Endothelial cell of umbilical vein (primary cell): ENCODE measurements around the gene RANBP17. TPM values are rescaled to one million over a fixed set of nuclear protein-coding genes. Genes with fewer than 3 reads are reported as not detected.

Source experiments
- BruUV-seq: library from RNA; stranded (reverse); fragments of 400-500 nt; replicated peaks from 2 replicates; lab custom pipeline; 2021; lab: Mats Ljungman, UMichigan
- CTCF ChIA-PET: fragments of 300-600, 350-600 bp; sonication (Branson Sonifier 250); formaldehyde crosslinking; loops from one replicate; lab custom pipeline; 2021; ENCODE audit warnings: antibody characterized with exemption, inconsistent platforms; lab: Charles Lee
- POLR2A ChIA-PET: fragments of 300-600, 350-600 bp; sonication (Branson Sonifier 250); formaldehyde crosslinking; loops from one replicate; lab custom pipeline; 2021; ENCODE audit warnings: antibody characterized with exemption, inconsistent platforms; lab: Charles Lee
- DNase-seq: peaks from one replicate; pipeline ENCODE4 v3.0.0-alpha.2; 2011; ENCODE audit warnings: low read depth, low spot score
- FAIRE-seq: peaks from 2 replicates; lab custom pipeline; 2011; peaks lifted over from hg19 to GRCh38; lab: Jason Lieb, UNC
- H2AFZ ChIP-seq: 2 replicates; pipeline ENCODE4 v1.6.0; 2012; ENCODE audit warnings: low read depth, low read length, control low read depth, inconsistent platforms
- H3K27ac ChIP-seq: 2 replicates; pipeline ENCODE4 v1.5.1; 2011; ENCODE audit warnings: low read depth, mild to moderate bottlenecking, control low read depth, low read length, moderate library complexity; ENCODE audit not compliant: insufficient read depth
- H3K27me3 ChIP-seq, 2 experiments: 2 replicates each; pipeline versions ENCODE4 v1.6.0 to v1.6.1; 2011; ENCODE audit warnings: low read length in 2 of 2, mixed read lengths in 1 of 2; ENCODE audit not compliant: control insufficient read depth in 2 of 2, insufficient read depth in 2 of 2
- H3K36me3 ChIP-seq, 2 experiments: 2 replicates in 1 of 2; 3 replicates in 1 of 2; pipeline ENCODE4 v1.5.1; 2011; ENCODE audit warnings: low read length in 2 of 2, mild to moderate bottlenecking in 1 of 2, moderate library complexity in 1 of 2; ENCODE audit not compliant: control insufficient read depth in 2 of 2, insufficient read depth in 2 of 2; ENCODE audit errors: extremely low read depth in 1 of 2
- H3K4me1 ChIP-seq: 3 replicates; pipeline ENCODE4 v1.5.1; 2011; ENCODE audit warnings: mild to moderate bottlenecking, low read length; ENCODE audit not compliant: control insufficient read depth, insufficient read depth; ENCODE audit errors: extremely low read depth
- H3K4me2 ChIP-seq: 2 replicates; pipeline ENCODE4 v1.6.1; 2011; ENCODE audit warnings: low read length, control low read depth, mixed read lengths; ENCODE audit not compliant: insufficient read depth
- H3K4me3 ChIP-seq, 3 experiments: fragments of 200-600 bp in 1 of 3; sonication (generic), shearing (Covaris generic) in 1 of 3; replicated peaks in 1 of 3; 2 replicates each; pipeline ENCODE4 v1.5.1; 2011 to 2016; ENCODE audit warnings: control low read depth in 3 of 3, low read length in 3 of 3, mild to moderate bottlenecking in 2 of 3, inconsistent platforms in 1 of 3, low read depth in 1 of 3, moderate library complexity in 1 of 3; ENCODE audit not compliant: insufficient read depth in 1 of 3
- H3K79me2 ChIP-seq: 2 replicates; pipeline ENCODE4 v1.6.0; 2012; ENCODE audit warnings: low read length, inconsistent platforms; ENCODE audit not compliant: control insufficient read depth, insufficient read depth
- H3K9ac ChIP-seq: replicated peaks from 2 replicates; pipeline ENCODE3; 2011; ENCODE audit warnings: low read length, control low read depth; ENCODE audit not compliant: insufficient read depth; ENCODE audit errors: extremely low read depth
- H3K9me1 ChIP-seq: replicated peaks from 3 replicates; pipeline ENCODE4 v1.6.0; 2011; ENCODE audit warnings: mild to moderate bottlenecking, low read length; ENCODE audit not compliant: control insufficient read depth, insufficient read depth; ENCODE audit errors: extremely low read depth
- H3K9me3 ChIP-seq: replicated peaks from 2 replicates; pipeline ENCODE4 v1.5.1; 2012; ENCODE audit warnings: low read length, inconsistent platforms; ENCODE audit not compliant: control insufficient read depth, insufficient read depth
- H4K20me1 ChIP-seq: replicated peaks from 2 replicates; pipeline ENCODE3; 2011; ENCODE audit warnings: mild to moderate bottlenecking, low read length; ENCODE audit not compliant: control insufficient read depth, insufficient read depth; ENCODE audit errors: extremely low read depth
- CTCF ChIP-seq, 2 donors: IDR thresholded peaks; 1 replicate in 1 of 2; 2 replicates in 1 of 2; pipeline ENCODE4 v1.5.1; 2011; ENCODE audit warnings: low read length in 2 of 2, mild to moderate bottlenecking in 2 of 2, moderate library complexity in 2 of 2, control low read depth in 1 of 2, inconsistent platforms in 1 of 2, low read depth in 1 of 2; ENCODE audit not compliant: insufficient read depth in 1 of 2; ENCODE audit errors: extremely low read depth in 1 of 2
- EZH2 ChIP-seq: IDR thresholded peaks from 2 replicates; pipeline ENCODE4 v1.6.1; 2012; ENCODE audit warnings: borderline replicate concordance, low read depth, mild to moderate bottlenecking, moderate library complexity, low read length, inconsistent platforms; ENCODE audit not compliant: severe bottlenecking
- FOS ChIP-seq: IDR thresholded peaks from 2 replicates; pipeline ENCODE4 v1.6.1; 2011; ENCODE audit warnings: mild to moderate bottlenecking, low read length, moderate library complexity, borderline replicate concordance; ENCODE audit not compliant: insufficient read depth
- GATA2 ChIP-seq: IDR thresholded peaks from 2 replicates; pipeline ENCODE4 v1.7.0; 2011; ENCODE audit warnings: low read depth, mild to moderate bottlenecking, moderate library complexity, mixed read lengths, low read length; ENCODE audit not compliant: insufficient read length, insufficient read depth
- JUN ChIP-seq: IDR thresholded peaks from 2 replicates; pipeline ENCODE4 v1.6.1; 2011; ENCODE audit warnings: borderline replicate concordance, low read depth; ENCODE audit not compliant: insufficient read length, insufficient read depth
- MAX ChIP-seq: IDR thresholded peaks from 2 replicates; pipeline ENCODE4 v1.6.1; 2011; ENCODE audit not compliant: insufficient read depth, insufficient read length
- MYC ChIP-seq: IDR thresholded peaks from one replicate; pipeline ENCODE4 v1.6.1; 2011; ENCODE audit warnings: mild to moderate bottlenecking, low read depth, low read length
- POLR2A ChIP-seq: IDR thresholded peaks from 2 replicates; pipeline ENCODE4 v1.6.1; 2012; ENCODE audit warnings: low read depth, mild to moderate bottlenecking, control low read depth, low read length
- POLR2AphosphoS5 ChIP-seq: IDR thresholded peaks from 2 replicates; pipeline ENCODE4 v1.6.1; 2012; ENCODE audit warnings: low read depth, mild to moderate bottlenecking, control low read depth, low read length, moderate library complexity; ENCODE audit not compliant: insufficient read depth
- dilution Hi-C: fragments of 300-500 bp; cut with MboI; formaldehyde crosslinking; loops from one replicate; pipeline ENCODE4 v1.15.0; 2019; ENCODE audit warnings: low sequenced_read_pairs; ENCODE audit not compliant: extremely low pct_ligation_motif_present
- intact Hi-C: fragments of 100-400 bp; cut with micrococcal nuclease; formaldehyde crosslinking; loops from one replicate; pipeline ENCODE4 v1.10.0; 2022
- polyA plus RNA-seq, 4 experiments: library from polyadenylated mRNA; depleted of rRNA in 3 of 4; stranded (reverse) in 3 of 4; unstranded in 1 of 4; fragments of >200 nt; gene quantifications; 2 replicates each; pipeline versions ENCODE4 v1.2.1 to v1.2.3, GENCODE V29; 2011 to 2012; ENCODE audit warnings: missing spikeins in 1 of 4
- total RNA-seq: library from RNA; stranded (reverse); gene quantifications from 2 replicates; pipeline ENCODE4 v1.2.3, GENCODE V29; 2021

Gene RANBP17
- total and polyA plus RNA-seq, 2 donors (not counting 3 experiments of a cell fraction or from before 2014, with no cell fraction given), result 5.6 to 13.6 TPM

- H3K9ac ChIP-seq, result no peak overlapping the region
- intact Hi-C loops (no loop called here), dilution Hi-C loops (no loop called here)
- H2AFZ ChIP-seq, result no peak overlapping the region
- TF ChIP-seq GATA2, result no peak
- TF ChIP-seq MAX, result no peak
- no peak for TF ChIP-seq JUN
- TF ChIP-seq CTCF (IDR thresholded peaks at IDR 0.05; ENCODE audit: extremely low read depth in 1 of 2, insufficient read depth in 1 of 2, low read depth in 1 of 2, low read length in 2 of 2), result no peak
- H3K4me2 ChIP-seq, result no peak overlapping the region
- H3K4me3 ChIP-seq, result no peak overlapping the region
- H3K36me3 ChIP-seq, result no peaks in the 10 kb centered on the region
- no peaks in the 10 kb centered on the region for H3K9me3 ChIP-seq
- BruUV-seq, result no TSS peak
- no peaks in the 10 kb centered on the region for H3K79me2 ChIP-seq
- CTCF ChIA-PET, result interaction anchor here (1.1 to 3.6 kb wide), 2 partner anchors 15 kb away, joined by 4 to 18 read pairs; no protein-coding TSS in a partner anchor
- H3K27me3 ChIP-seq, result no peaks in the 10 kb centered on the region
- no peak overlapping the region for H3K27ac ChIP-seq
- H4K20me1 ChIP-seq, result no peaks in the 10 kb centered on the region
- H3K4me1 ChIP-seq, result no peaks in the 10 kb centered on the region
- POLR2A ChIA-PET, result no interaction called here
- DNase-seq (no peak), FAIRE-seq (no peak)
- no peaks in the 10 kb centered on the region for H3K9me1 ChIP-seq
Measured at GRCh38 chr5:171192111-171192510, 330.3 kb downstream of the RANBP17 start.

- Histone ChIP-seq H3K9me3 (no peaks in the 10 kb centered on the region), H3K36me3 (no peaks in the 10 kb centered on the region), H3K79me2 (no peaks in the 10 kb centered on the region), H3K9ac (no peak overlapping the region), H4K20me1 (no peaks in the 10 kb centered on the region), H3K27me3 (no peaks in the 10 kb centered on the region), H3K27ac (no peak overlapping the region), H3K9me1 (no peaks in the 10 kb centered on the region), H3K4me1 (no peaks in the 10 kb centered on the region), H3K4me3 (no peak overlapping the region), H2AFZ (no peak overlapping the region), H3K4me2 (no peak overlapping the region)
- ChIA-PET CTCF (interaction anchor here (1.1 kb wide), 1 partner anchor 140 kb away, joined by 3 read pairs; no protein-coding TSS in a partner anchor), POLR2A (no interaction called here)
- no peak for DNase-seq
- BruUV-seq, result no TSS peak
- TF ChIP-seq EZH2 (no peak), GATA2 (no peak), MYC (no peak), POLR2AphosphoS5 (no peak), JUN (no peak), POLR2A (no peak), FOS (no peak), CTCF (IDR thresholded peaks at IDR 0.05; ENCODE audit: extremely low read depth in 1 of 2, insufficient read depth in 1 of 2, low read depth in 1 of 2, low read length in 2 of 2) (no peak), MAX (no peak)
- dilution Hi-C loops (no loop called here), intact Hi-C loops (loop anchor here (2.0 to 10.0 kb wide), 2 partner anchors 215 to 397 kb away; no protein-coding TSS in a partner anchor)
- FAIRE-seq, result no peak
Measured at GRCh38 chr5:171201310-171201709, 339.5 kb downstream of the RANBP17 start.
